Colonic mucosa (tissue), 4 donors: ENCODE measurements around the gene CSMD2. TPM values are rescaled to one million over a fixed set of nuclear protein-coding genes. Genes with fewer than 3 reads are reported as not detected.

Source experiments
- DNase-seq: peaks from one replicate; pipeline ENCODE4 v3.0.0-alpha.2; 2020
- H3K27ac ChIP-seq: fragments of 200-600 bp; one replicate; pipeline ENCODE4 v1.8.0; 2021
- H3K27me3 ChIP-seq: fragments of 200-600 bp; one replicate; pipeline ENCODE4 v1.8.0; 2021
- H3K36me3 ChIP-seq: fragments of 200-600 bp; one replicate; pipeline ENCODE4 v1.8.0; 2021
- H3K4me1 ChIP-seq: fragments of 200-600 bp; one replicate; pipeline ENCODE4 v1.8.0; 2021; ENCODE audit warnings: mild to moderate bottlenecking
- H3K4me3 ChIP-seq: fragments of 200-600 bp; one replicate; pipeline ENCODE4 v1.8.0; 2021
- H3K9ac ChIP-seq, 2 donors: one replicate each; pipeline ENCODE4 v1.7.0; 2013; ENCODE audit warnings: control low read depth in 2 of 2, low read depth in 2 of 2, low read length in 2 of 2
- H3K9me3 ChIP-seq: fragments of 200-600 bp; one replicate; pipeline ENCODE4 v1.8.0; 2021
- intact Hi-C: fragments of 100-400 bp; cut with DNase I; formaldehyde crosslinking; loops from one replicate; pipeline ENCODE4 v1.14.1; 2022
- total RNA-seq, 2 donors: library from RNA; stranded (reverse); fragmentation: NEBNext Ultra II Directional in 1 of 2; extraction: Animal tissue kit (Norgen Biotek cat#: 25700) in 1 of 2; gene quantifications; one replicate each; pipeline ENCODE4 v1.2.1, GENCODE V29; 2021
- TF ChIP-seq, protein P1 (sequence below): fragments of 200-600 bp; IDR thresholded peaks from one replicate; pipeline ENCODE4 v1.8.0; 2022; ENCODE audit warnings: antibody characterized with exemption, mild to moderate bottlenecking
- donor health status: healthy.
- donor health status: DM: no; HTN: no; CAD: no.
- donor health status: DM: no; HTN: no; CAD: no.

CSMD2 gene
- total RNA-seq, 2 donors from 2014 or later = 0.05 to 0.10 TPM

DNA sequence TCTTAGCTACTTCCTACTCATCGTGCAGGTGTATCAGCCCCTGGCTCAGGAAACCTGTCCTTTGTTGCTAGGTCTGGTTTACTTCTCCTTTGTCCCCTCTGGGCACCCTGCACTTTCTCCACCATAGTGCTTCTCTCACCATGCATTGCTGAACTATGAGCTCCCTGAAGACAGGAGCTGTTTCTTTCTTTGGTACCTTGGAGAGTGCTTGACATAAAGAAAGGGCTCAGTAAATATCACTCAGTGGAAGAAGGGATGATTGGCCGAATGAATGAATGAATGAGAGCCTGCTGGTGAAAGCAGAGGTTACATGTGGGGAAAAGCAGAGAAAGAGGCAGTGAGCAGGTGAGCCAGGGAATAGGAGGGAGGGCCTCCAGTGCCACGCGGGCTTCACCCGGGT is 310.9 kb downstream of the CSMD2 start:
- no peaks in the 10 kb centered on the region for H3K4me1 ChIP-seq
- TF ChIP-seq, protein P1, sequence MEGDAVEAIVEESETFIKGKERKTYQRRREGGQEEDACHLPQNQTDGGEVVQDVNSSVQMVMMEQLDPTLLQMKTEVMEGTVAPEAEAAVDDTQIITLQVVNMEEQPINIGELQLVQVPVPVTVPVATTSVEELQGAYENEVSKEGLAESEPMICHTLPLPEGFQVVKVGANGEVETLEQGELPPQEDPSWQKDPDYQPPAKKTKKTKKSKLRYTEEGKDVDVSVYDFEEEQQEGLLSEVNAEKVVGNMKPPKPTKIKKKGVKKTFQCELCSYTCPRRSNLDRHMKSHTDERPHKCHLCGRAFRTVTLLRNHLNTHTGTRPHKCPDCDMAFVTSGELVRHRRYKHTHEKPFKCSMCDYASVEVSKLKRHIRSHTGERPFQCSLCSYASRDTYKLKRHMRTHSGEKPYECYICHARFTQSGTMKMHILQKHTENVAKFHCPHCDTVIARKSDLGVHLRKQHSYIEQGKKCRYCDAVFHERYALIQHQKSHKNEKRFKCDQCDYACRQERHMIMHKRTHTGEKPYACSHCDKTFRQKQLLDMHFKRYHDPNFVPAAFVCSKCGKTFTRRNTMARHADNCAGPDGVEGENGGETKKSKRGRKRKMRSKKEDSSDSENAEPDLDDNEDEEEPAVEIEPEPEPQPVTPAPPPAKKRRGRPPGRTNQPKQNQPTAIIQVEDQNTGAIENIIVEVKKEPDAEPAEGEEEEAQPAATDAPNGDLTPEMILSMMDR = no peak
- H3K4me3 ChIP-seq = no peak overlapping the region
- no peak overlapping the region for H3K27ac ChIP-seq
- no peak for DNase-seq
- no peaks in the 10 kb centered on the region for H3K36me3 ChIP-seq
- intact Hi-C loops = no loop called here
- H3K9me3 ChIP-seq = no peaks in the 10 kb centered on the region
- H3K27me3 ChIP-seq = no peaks in the 10 kb centered on the region
- H3K9ac ChIP-seq = no peak overlapping the region

DNA sequence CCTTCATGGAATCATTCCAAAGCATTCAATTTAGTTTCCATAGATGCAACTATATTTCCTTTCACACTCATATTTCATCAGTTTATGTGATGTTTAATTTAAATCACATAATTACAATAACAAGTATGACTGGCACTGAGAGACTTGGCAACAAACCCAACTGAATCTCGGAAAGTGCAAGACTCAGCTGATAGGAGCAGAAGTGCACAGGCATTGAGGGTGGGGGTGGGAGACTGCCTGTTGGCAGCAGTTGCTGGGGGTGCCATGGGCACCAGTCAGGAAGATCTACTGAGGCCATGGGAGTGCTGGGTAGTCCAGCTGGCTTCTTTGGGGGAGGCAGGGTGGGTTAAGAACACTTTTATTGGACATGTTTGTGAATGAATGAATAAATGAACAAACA is 311.6 kb downstream of the CSMD2 start:
- no peaks in the 10 kb centered on the region for H3K9me3 ChIP-seq
- no peak overlapping the region for H3K4me3 ChIP-seq
- no peak overlapping the region for H3K27ac ChIP-seq
- DNase-seq = no peak
- H3K4me1 ChIP-seq = no peaks in the 10 kb centered on the region
- intact Hi-C loops = no loop called here
- H3K27me3 ChIP-seq = no peaks in the 10 kb centered on the region
- TF ChIP-seq, protein P1 = no peak
- H3K9ac ChIP-seq = no peak overlapping the region
- no peaks in the 10 kb centered on the region for H3K36me3 ChIP-seq

DNA sequence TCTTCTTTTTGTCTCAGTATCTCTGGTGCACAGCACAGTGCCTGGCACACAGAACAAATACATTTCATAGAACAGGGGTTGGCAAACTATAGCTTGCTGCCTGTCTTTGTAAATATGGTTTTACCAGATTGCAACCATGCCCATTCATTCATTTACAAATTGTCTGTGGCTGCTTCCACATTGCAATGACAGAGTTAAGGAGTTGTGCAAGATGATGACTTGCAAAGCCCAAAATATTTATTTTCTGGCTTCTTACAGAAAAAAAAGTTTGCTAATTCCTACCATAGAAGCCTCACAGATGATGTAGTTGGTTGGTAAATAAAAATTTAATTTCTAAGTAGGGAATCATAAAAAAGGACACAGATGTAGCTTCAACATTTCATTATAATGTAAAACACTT is 312.3 kb downstream of the CSMD2 start:
- no peaks in the 10 kb centered on the region for H3K27me3 ChIP-seq
- intact Hi-C loops = no loop called here

DNA sequence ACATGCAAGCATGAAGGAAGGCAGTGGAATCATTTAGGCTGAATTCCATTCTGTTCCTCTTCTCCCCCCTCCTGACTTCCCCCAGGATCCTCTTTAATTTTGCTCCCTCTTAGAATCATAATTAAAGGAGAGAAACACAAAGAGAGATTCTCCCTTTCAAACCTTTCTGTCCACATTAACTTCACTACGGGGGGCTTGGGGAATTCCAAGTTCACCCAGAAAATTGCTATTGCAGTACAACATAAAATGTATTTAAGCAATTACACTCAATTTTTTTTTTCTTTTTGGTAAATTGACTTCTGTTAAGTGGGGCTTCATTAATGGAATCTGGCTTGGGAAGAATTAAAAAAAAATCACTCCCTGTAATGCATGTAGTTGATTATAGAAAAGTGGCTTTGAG is 314.5 kb downstream of the CSMD2 start:
- Histone ChIP-seq H3K4me3 (no peak overlapping the region), H3K27me3 (no peaks in the 10 kb centered on the region), H3K9ac (no peak overlapping the region), H3K36me3 (no peaks in the 10 kb centered on the region), H3K27ac (no peak overlapping the region), H3K4me1 (no peaks in the 10 kb centered on the region), H3K9me3 (no peaks in the 10 kb centered on the region)
- TF ChIP-seq, protein P1 = no peak
- intact Hi-C loops = no loop called here
- no peak for DNase-seq

More for the DNA sequence above, 312.3 kb downstream of the CSMD2 start:
- Histone ChIP-seq H3K4me3 (no peak overlapping the region), H3K4me1 (no peaks in the 10 kb centered on the region), H3K27ac (no peak overlapping the region), H3K36me3 (no peaks in the 10 kb centered on the region), H3K9ac (no peak overlapping the region), H3K9me3 (no peaks in the 10 kb centered on the region)
- DNase-seq = no peak
- TF ChIP-seq, protein P1 = no peak

DNA sequence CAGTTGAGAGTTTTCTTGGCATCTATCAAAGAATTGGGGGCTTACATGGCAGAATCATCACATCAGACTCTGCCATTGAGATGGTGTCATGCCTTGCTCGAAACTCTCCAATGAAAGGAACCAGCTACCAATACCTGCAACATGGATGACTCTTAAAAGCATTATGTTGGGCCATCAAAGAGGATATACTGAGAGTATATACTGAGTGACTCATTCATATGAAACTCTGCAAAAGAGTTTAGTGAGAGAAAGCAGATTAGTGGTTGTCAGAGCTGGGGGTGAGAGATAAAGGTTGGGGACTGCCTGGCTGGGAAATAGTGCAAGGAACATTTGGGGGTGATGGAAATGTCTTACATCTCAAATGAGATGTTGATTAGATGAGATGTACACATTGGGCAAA is 315.8 kb downstream of the CSMD2 start:
- Histone ChIP-seq H3K4me3 (no peak overlapping the region), H3K36me3 (no peaks in the 10 kb centered on the region), H3K4me1 (no peaks in the 10 kb centered on the region), H3K9ac (no peak overlapping the region), H3K27ac (no peak overlapping the region), H3K27me3 (no peaks in the 10 kb centered on the region), H3K9me3 (no peaks in the 10 kb centered on the region)
- DNase-seq = no peak
- intact Hi-C loops = no loop called here
- TF ChIP-seq, protein P1 = no peak
